ENCODE results near the gene ONECUT1. TPM values are rescaled to one million over a fixed set of nuclear protein-coding genes. Genes with fewer than 3 reads are reported as not detected.

Gene ONECUT1
- total and polyA plus RNA-seq, 11 donors, result not detected

DNA sequence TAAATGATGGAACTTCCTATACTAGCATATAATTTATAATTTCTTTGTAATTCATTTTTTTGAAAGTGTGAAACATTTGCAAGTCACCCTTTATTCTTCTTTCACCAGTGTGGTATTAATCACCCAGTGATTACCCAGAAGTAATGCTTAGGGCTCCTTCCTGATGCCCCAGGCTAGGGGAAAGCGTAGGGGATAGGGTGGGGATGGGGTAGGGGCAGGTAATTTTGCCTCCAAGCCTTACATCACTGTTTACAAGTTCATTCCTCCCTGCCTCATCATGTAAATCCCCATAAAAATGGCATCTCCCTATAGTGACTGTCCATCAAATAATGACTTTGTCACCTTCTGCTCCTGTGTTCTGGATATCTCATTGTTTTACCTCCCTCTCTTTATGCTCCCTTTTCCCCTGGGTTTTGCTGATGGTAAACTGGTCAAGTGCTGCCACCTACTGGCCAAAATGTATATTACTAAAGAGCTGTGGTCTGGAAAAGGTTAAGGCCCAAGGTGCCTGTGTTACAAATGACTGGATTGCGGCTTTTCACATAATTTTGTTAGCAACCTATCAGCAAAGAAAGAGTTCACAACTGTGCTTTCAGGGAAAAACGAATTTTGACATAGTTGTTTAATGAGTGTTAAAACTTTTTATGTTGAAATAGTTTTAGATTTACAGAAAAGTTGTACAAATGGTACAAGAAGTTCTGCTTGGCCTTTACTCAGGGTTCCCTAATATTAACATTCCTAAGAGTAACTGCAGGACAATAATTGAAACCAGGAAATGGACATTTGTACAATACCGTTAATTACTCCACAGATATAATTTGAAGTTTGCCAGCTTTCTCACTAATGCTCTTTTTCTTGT lies 54.7 kb downstream of the ONECUT1 start:
- Histone ChIP-seq H3K9me3 (no peaks in the 10 kb centered on the region), H3K4me3 (no peak overlapping the region), H3K4me1 (peaks cover 0 to 23% (median 9%) of the 10 kb centered on the region in 12 donors), H3K27me3 (no peaks in the 10 kb centered on the region), H3K36me3 (no peaks in the 10 kb centered on the region), H3K27ac (no peak overlapping the region)
- ATAC-seq (peak; percentile 68 to 88 (median 86)), DNase-seq (peak in 2 of 5 donors; percentile 51 to 52)
- intact Hi-C loops (cut with DNase I), result loop anchor here (1.0 to 10.0 kb wide), 14 partner anchors 51 to 481 kb away; partner anchors contain the start of gene ATOSA (in 1 of the 10)
- 57 to 60% (median 58%) methylated on average over 4 of the region's 4 CpGs for WGBS, 4 donors
- TF ChIP-seq CTCF (IDR thresholded peaks at IDR 0.05) (peak; percentile 68 to 92 (median 86)), POLR2A (IDR thresholded peaks at IDR 0.05) (no peak)

- TF ChIP-seq POLR2A (IDR thresholded peaks at IDR 0.05) (no peak), CTCF (IDR thresholded peaks at IDR 0.05) (no peak)
Measured at GRCh38 chr15:52734329-52734728, 55.8 kb downstream of the ONECUT1 start.

GRCh38 chr15:52733696-52734255 lies 56.4 kb downstream of the ONECUT1 start:
- no peak overlapping the region for H3K4me3 ChIP-seq
- H3K27me3 ChIP-seq, result no peaks in the 10 kb centered on the region
- intact Hi-C loops (cut with DNase I), result loop anchor here (2.0 to 10.0 kb wide), 13 partner anchors 49 to 479 kb away; partner anchors contain the start of gene ATOSA (in 4 of the 10)
- DNase-seq (peak in 1 of 5 donors; percentile 10), ATAC-seq (peak in 2 of 4 donors; percentile 23 to 41)
- peaks cover 0 to 32% (median 10%) of the 10 kb centered on the region in 12 donors for H3K4me1 ChIP-seq
- no peaks in the 10 kb centered on the region for H3K9me3 ChIP-seq
- H3K36me3 ChIP-seq, result no peaks in the 10 kb centered on the region
- no peak for TF ChIP-seq POLR2A (IDR thresholded peaks at IDR 0.05)
- TF ChIP-seq CTCF (IDR thresholded peaks at IDR 0.05), result no peak
- WGBS, 4 donors, result 55 to 82% (median 73%) methylated on average over 1 of the region's 1 CpG
- peak overlapping the region in 2 of 12 donors; percentile 12 to 39 for H3K27ac ChIP-seq

More at GRCh38 chr15:52734329-52734728, 55.8 kb downstream of the ONECUT1 start:
- no peak for ATAC-seq
- H3K4me3 ChIP-seq, result no peak overlapping the region
- no peaks in the 10 kb centered on the region for H3K36me3 ChIP-seq
- peaks cover 0 to 32% (median 10%) of the 10 kb centered on the region in 12 donors for H3K4me1 ChIP-seq
- H3K27me3 ChIP-seq, result no peaks in the 10 kb centered on the region
- no peak for DNase-seq
- peak overlapping the region in 1 of 12 donors; percentile 12 for H3K27ac ChIP-seq
- no peaks in the 10 kb centered on the region for H3K9me3 ChIP-seq
- 45 to 62% (median 51%) methylated on average over 3 of the region's 3 CpGs for WGBS, 4 donors
- intact Hi-C loops (cut with DNase I), result loop anchor here (2.0 to 10.0 kb wide), 13 partner anchors 50 to 480 kb away; partner anchors contain the start of gene ATOSA (in 4 of the 10)

DNA sequence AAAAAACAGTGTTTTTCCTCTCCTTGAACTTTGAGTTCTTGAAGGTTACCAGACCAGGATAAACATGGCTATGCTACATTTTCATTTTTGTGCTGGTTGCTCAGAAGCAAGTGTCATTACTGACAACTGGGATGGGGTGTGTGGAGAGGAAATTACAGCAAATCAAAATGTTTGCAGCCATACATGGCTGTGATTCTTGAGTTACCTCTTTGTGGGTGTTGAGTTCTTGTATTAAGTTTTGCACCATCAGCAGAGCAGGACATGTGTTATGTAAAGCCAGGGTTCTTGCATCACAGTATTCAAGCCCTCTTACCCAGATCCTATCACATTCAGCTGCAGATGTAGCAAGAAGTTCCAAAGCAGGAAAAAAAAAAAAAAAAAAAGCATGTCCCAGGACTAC lies 57.0 kb downstream of the ONECUT1 start:
- Histone ChIP-seq H3K4me1 (peaks cover 0 to 32% (median 10%) of the 10 kb centered on the region in 12 donors), H3K9me3 (no peaks in the 10 kb centered on the region), H3K27me3 (no peaks in the 10 kb centered on the region), H3K27ac (no peak overlapping the region), H3K4me3 (no peak overlapping the region), H3K36me3 (no peaks in the 10 kb centered on the region)
- intact Hi-C loops (cut with DNase I), result loop anchor here (5.0 to 10.0 kb wide), 10 partner anchors 48 to 408 kb away; partner anchors contain the start of gene ATOSA (in 4 of the 10)
- no peak for DNase-seq
- peak in 2 of 4 donors; percentile 13 to 29 for ATAC-seq
- TF ChIP-seq POLR2A (IDR thresholded peaks at IDR 0.05) (no peak), CTCF (IDR thresholded peaks at IDR 0.05) (no peak)
